Parathyroid adenoma (tissue), 2 donors: ENCODE results near the gene SULT2B1.

Source experiments
- H2AFZ ChIP-seq: fragments of 300-600 bp; sonication (generic); one replicate; pipeline ENCODE4 v1.7.0; 2017; ENCODE audit warnings: antibody characterized with exemption, mild to moderate bottlenecking
- H3K27ac ChIP-seq: fragments of 300-600 bp; sonication (generic); one replicate; pipeline ENCODE4 v1.7.0; 2017
- H3K27me3 ChIP-seq: fragments of 300-600 bp; sonication (generic); one replicate; pipeline ENCODE4 v1.7.0; 2017; ENCODE audit warnings: low read length; ENCODE audit not compliant: control insufficient read depth, insufficient read depth
- H3K36me3 ChIP-seq: fragments of 300-600 bp; sonication (generic); one replicate; pipeline ENCODE4 v1.7.0; 2017; ENCODE audit warnings: low read length; ENCODE audit not compliant: control insufficient read depth, insufficient read depth
- H3K4me1 ChIP-seq: fragments of 300-600 bp; sonication (generic); one replicate; pipeline ENCODE4 v1.7.0; 2017; ENCODE audit warnings: control low read depth
- H3K4me2 ChIP-seq: fragments of 300-600 bp; sonication (generic); one replicate; pipeline ENCODE4 v1.7.0; 2017; ENCODE audit warnings: low read length
- H3K4me3 ChIP-seq: fragments of 300-600 bp; sonication (generic); one replicate; pipeline ENCODE4 v1.7.0; 2017; ENCODE audit warnings: low read depth, low read length
- H3K79me2 ChIP-seq: fragments of 300-600 bp; sonication (generic); one replicate; pipeline ENCODE4 v1.7.0; 2017; ENCODE audit warnings: control low read depth
- H3K9ac ChIP-seq: fragments of 300-600 bp; sonication (generic); one replicate; pipeline ENCODE4 v1.7.0; 2017; ENCODE audit warnings: mild to moderate bottlenecking
- H3K9me3 ChIP-seq: fragments of 300-600 bp; sonication (generic); one replicate; pipeline ENCODE4 v1.7.0; 2017; ENCODE audit warnings: low read length; ENCODE audit not compliant: control insufficient read depth
- TF ChIP-seq, protein P1 (sequence below): fragments of 300-600 bp; sonication (generic); IDR thresholded peaks from one replicate; pipeline ENCODE4 v1.7.0; 2017; ENCODE audit warnings: antibody characterized with exemption, mild to moderate bottlenecking
- donor health status: primary hyperparathyroidism.

Gene SULT2B1

DNA sequence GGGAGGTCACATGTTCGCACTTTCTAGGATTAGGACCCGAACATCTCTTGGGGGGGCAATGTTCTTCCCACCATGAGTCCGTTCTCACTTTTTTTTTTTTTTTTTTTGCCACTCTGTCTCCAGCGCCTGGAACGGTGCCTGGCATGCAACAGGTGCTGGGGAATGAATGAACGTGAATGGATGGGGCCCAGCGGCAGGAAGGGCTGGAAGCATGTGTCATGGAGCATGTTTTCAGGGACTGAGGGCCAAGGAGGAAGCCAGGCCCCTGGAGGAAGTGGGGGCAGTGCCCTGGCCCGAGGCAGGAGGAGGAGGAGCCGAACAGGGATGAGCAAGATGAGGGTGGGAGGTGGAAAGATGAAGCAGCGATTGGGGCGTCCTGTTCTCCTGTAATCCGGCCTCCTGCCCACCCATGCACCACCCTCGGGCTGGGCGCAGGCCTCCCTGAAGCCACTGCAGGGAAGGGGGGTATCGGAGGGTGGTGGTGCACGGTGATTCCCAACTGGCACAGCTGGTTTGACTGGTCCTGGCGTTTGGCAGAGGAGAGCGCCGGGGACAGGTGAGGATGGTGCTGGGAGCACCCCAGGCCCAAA is 8.8 kb upstream of the SULT2B1 start:
- no peaks in the 10 kb centered on the region for H3K79me2 ChIP-seq
- H3K9me3 ChIP-seq, result no peaks in the 10 kb centered on the region
- no peak overlapping the region for H3K27ac ChIP-seq
- no peaks in the 10 kb centered on the region for H3K27me3 ChIP-seq
- H3K36me3 ChIP-seq, result no peaks in the 10 kb centered on the region
- TF ChIP-seq, protein P1, sequence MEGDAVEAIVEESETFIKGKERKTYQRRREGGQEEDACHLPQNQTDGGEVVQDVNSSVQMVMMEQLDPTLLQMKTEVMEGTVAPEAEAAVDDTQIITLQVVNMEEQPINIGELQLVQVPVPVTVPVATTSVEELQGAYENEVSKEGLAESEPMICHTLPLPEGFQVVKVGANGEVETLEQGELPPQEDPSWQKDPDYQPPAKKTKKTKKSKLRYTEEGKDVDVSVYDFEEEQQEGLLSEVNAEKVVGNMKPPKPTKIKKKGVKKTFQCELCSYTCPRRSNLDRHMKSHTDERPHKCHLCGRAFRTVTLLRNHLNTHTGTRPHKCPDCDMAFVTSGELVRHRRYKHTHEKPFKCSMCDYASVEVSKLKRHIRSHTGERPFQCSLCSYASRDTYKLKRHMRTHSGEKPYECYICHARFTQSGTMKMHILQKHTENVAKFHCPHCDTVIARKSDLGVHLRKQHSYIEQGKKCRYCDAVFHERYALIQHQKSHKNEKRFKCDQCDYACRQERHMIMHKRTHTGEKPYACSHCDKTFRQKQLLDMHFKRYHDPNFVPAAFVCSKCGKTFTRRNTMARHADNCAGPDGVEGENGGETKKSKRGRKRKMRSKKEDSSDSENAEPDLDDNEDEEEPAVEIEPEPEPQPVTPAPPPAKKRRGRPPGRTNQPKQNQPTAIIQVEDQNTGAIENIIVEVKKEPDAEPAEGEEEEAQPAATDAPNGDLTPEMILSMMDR, result no peak
- H3K4me3 ChIP-seq, result no peak overlapping the region
- peak overlapping the region; percentile 57 for H2AFZ ChIP-seq
- peak overlapping the region; percentile 65 for H3K4me2 ChIP-seq
- H3K4me1 ChIP-seq, result peaks cover 2% of the 10 kb centered on the region
- no peak overlapping the region for H3K9ac ChIP-seq

DNA sequence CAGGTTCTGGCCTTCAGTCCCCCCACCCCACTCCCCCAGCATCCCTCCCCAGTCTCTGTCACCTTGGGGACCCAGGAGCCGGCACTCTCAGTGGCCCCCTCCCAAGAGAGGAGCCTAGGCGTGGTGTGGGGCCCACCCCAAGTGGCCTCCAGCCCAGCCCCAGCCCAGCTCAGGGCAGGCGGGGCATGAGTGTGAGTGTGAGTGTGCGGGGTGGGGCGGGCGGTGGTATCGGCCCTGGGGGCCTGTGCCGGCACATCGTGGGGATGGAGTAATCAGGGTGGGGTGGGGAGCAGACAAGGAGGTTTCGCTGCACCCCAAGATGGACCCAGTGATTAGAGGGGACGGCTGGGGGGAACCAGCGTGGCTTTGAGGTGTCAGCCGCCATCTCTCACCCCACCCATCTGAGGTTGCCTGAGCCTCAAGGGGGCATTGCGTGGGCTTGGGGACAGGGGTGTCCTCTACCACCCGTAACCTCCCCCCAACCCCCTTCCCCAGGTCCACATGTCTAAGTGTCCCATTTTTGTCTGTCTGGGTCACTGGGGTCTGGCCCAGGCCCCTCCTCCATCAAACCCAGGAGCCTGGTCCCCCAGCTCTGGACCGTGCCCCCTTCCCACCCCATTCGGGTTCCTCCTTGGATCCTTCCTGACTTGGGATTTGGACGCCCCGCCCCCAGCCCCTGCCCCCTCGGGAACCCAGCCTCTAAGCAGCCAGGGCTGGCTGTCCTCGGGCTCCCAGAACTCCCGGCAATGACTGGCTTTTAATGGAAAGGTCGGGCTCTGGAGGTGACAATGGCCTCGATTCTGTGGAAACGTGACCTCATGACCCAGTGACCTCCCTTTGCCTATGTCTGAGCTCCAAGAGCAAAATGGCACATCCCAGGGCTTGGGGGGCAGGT is 6.9 kb upstream of the SULT2B1 start:
- no peak overlapping the region for H3K27ac ChIP-seq
- no peaks in the 10 kb centered on the region for H3K9me3 ChIP-seq
- H2AFZ ChIP-seq, result no peak overlapping the region
- no peaks in the 10 kb centered on the region for H3K79me2 ChIP-seq
- no peaks in the 10 kb centered on the region for H3K27me3 ChIP-seq
- H3K36me3 ChIP-seq, result no peaks in the 10 kb centered on the region
- H3K4me1 ChIP-seq, result peaks cover 2% of the 10 kb centered on the region
- TF ChIP-seq, protein P1, result no peak
- H3K4me3 ChIP-seq, result no peak overlapping the region
- H3K4me2 ChIP-seq, result no peak overlapping the region
- no peak overlapping the region for H3K9ac ChIP-seq

DNA sequence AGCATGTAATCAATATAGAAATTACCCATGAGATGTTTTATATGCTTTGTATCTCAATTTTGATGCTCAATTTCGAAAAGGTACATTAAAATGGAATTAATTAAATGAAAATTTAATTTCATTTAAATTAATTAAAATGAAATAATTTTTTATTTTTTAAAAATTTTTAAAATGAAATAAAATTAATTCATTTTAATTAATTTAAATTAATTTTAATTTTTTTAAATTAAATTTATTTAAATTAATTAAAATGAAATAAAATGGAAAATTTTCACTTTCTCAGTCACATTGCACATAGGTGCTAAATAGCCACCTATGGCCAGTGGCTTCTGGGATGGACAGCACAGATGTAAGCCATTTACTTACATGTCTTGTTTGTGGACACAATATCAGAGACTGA is 4.2 kb upstream of the SULT2B1 start:
- Histone ChIP-seq H3K9me3 (no peaks in the 10 kb centered on the region), H3K36me3 (no peaks in the 10 kb centered on the region), H3K4me1 (peaks cover 12% of the 10 kb centered on the region), H2AFZ (no peak overlapping the region), H3K27ac (no peak overlapping the region), H3K4me2 (no peak overlapping the region), H3K79me2 (no peaks in the 10 kb centered on the region), H3K9ac (no peak overlapping the region), H3K4me3 (no peak overlapping the region), H3K27me3 (no peaks in the 10 kb centered on the region)
- TF ChIP-seq, protein P1, result no peak

DNA sequence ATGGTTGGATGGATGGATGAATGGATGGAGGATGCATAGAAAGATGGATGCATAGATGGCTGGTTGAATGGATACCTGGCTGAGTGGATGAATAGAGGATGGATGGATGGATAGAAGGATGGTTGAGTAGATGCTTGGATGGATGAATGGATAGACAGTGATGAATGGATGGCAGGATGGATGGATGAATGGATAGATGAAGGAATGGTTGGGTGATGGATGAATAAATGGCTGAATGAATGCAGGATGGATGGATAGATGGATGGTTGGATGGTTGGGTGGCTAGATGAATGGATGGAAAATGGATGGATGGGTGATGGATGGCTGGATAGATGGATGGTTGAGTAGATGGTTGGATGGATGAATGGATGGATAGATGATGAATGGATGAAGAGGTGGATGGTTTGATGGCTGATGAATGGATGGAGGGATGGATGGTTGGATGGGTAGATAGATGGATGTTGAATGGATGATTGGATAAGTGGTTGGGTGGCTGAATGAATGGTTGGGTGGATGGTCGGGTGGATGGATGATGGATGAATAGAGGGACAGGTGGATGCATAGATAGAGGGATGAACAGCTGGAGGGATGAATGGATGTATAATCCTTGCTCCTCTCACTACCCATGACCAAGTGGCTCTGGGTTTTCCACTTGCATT is 3.6 kb upstream of the SULT2B1 start:
- Histone ChIP-seq H3K36me3 (no peaks in the 10 kb centered on the region), H2AFZ (no peak overlapping the region), H3K9me3 (no peaks in the 10 kb centered on the region), H3K4me3 (no peak overlapping the region), H3K4me2 (no peak overlapping the region), H3K79me2 (no peaks in the 10 kb centered on the region), H3K27ac (no peak overlapping the region), H3K9ac (no peak overlapping the region), H3K27me3 (no peaks in the 10 kb centered on the region), H3K4me1 (peaks cover 10% of the 10 kb centered on the region)
- TF ChIP-seq, protein P1, result no peak
